GM12891 (cell line): ENCODE measurements around the gene UBE2E3.

Experiments used
- DNase-seq: peaks from one replicate; pipeline ENCODE4 v3.0.0; 2011; ENCODE audit warnings: low spot score; ENCODE audit not compliant: insufficient read length
- FAIRE-seq: peaks from 2 replicates; lab custom pipeline; 2011; peaks lifted over from hg19 to GRCh38; lab: Jason Lieb, UNC
- PAX5 ChIP-seq: IDR thresholded peaks from 2 replicates; pipeline ENCODE4 v1.6.1; 2011; ENCODE audit warnings: low read length, moderate library complexity, mild to moderate bottlenecking; ENCODE audit not compliant: insufficient read depth, severe bottlenecking
- POLR2A ChIP-seq: IDR thresholded peaks from 2 replicates; pipeline ENCODE4 v1.6.1; 2011; ENCODE audit warnings: low read depth, low read length, control low read depth
- POLR2AphosphoS5 ChIP-seq: IDR thresholded peaks from 2 replicates; pipeline ENCODE4 v1.6.1; 2011; ENCODE audit warnings: low read depth, low read length, control low read depth
- POU2F2 ChIP-seq: IDR thresholded peaks from 2 replicates; pipeline ENCODE4 v1.6.1; 2011; ENCODE audit warnings: low read depth, mild to moderate bottlenecking, control low read depth, low read length, moderate library complexity
- SPI1 ChIP-seq: IDR thresholded peaks from 2 replicates; pipeline ENCODE4 v1.6.1; 2011; ENCODE audit warnings: low read depth, low read length, control low read depth
- TAF1 ChIP-seq: IDR thresholded peaks from 2 replicates; pipeline ENCODE4 v1.6.1; 2011; ENCODE audit warnings: low read depth, low read length, control low read depth

UBE2E3 gene

GRCh38 chr2:181052523-181052891 is 72.1 kb downstream of the UBE2E3 start:
- DNase-seq = no peak
- FAIRE-seq = peak; percentile 65
- TF ChIP-seq POLR2AphosphoS5 (no peak), POU2F2 (no peak), PAX5 (no peak), SPI1 (no peak), TAF1 (no peak), POLR2A (no peak)

- no peak for DNase-seq
- no peak for TF ChIP-seq SPI1
- TF ChIP-seq PAX5 = no peak
- TF ChIP-seq POLR2AphosphoS5 = no peak
- TF ChIP-seq POLR2A = no peak
- TF ChIP-seq TAF1 = no peak
- TF ChIP-seq POU2F2 = no peak
- FAIRE-seq = no peak
Observed at GRCh38 chr2:181054256-181054655, 73.9 kb downstream of the UBE2E3 start.

- FAIRE-seq = no peak
Observed at GRCh38 chr2:181054843-181055242, 74.4 kb downstream of the UBE2E3 start.

GRCh38 chr2:181058378-181059269 is 78.2 kb downstream of the UBE2E3 start:
- TF ChIP-seq PAX5 (no peak), TAF1 (no peak), POLR2AphosphoS5 (no peak), SPI1 (no peak), POU2F2 (no peak), POLR2A (no peak)
- FAIRE-seq (peak; percentile 89), DNase-seq (no peak)

More at GRCh38 chr2:181054843-181055242, 74.4 kb downstream of the UBE2E3 start:
- no peak for TF ChIP-seq POLR2AphosphoS5
- no peak for TF ChIP-seq PAX5
- TF ChIP-seq SPI1 = no peak
- no peak for TF ChIP-seq TAF1
- TF ChIP-seq POU2F2 = no peak
- no peak for TF ChIP-seq POLR2A
- DNase-seq = no peak

DNA sequence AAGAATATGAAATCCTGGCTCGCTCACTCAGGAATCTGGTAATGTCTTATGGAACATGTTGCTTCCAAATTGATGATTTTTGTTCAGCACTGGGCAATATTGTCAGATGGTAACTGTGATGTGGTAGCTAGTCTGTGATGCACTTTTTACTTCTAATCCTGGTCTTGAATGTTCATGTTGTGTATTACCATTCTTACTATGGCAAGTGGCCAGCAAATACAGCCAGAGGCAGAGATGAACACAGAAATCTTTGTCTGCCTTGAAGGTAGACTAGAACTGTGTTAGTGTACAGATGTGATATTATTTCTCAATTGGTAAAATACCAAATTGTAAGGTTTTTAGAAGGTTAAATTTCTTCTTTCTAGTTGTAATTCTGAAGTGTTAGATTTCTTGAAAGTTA is 83.3 kb downstream of the UBE2E3 start:
- no peak for TF ChIP-seq POU2F2
- TF ChIP-seq PAX5 = no peak
- TF ChIP-seq SPI1 = no peak
- no peak for TF ChIP-seq TAF1
- TF ChIP-seq POLR2AphosphoS5 = no peak
- no peak for TF ChIP-seq POLR2A
- no peak for DNase-seq
- peak; percentile 20 for FAIRE-seq

DNA sequence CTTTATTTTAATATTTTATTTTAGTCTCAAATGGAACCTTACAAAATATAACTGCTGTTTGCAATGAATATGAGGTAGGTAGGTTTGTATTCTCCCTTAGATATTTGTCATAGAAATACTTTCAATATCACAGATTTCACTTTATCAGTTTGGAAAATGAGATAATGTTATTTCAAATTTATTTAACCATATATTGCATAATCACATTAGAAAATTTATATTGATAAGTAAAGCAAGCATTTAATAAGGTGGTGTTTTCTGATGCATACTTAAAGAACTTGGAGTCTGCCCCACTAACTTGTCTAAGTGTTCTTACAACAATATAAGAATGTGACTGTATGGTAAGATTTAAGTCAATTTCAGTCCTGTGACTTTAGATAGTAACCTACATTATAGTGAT is 85.1 kb downstream of the UBE2E3 start:
- FAIRE-seq (no peak), DNase-seq (no peak)
- TF ChIP-seq POLR2A = no peak

DNA sequence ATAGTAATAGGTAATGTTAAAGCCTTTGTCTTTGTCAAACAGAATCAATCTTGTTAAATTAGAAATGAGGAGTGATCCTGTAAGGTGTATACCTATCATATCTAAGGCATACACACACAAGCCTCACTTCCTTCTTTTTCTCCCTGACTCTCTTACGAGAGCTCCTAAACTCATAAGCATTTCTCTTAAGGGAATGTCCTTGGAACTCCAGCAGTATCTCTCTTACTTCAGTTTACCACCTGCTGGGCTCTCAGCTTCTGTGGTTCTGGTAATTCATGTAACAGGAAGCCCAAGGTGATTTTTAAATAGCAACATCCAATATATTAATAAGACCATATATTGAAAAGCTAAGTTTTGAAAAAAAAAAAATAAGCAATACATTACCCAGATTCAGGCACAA is 85.9 kb downstream of the UBE2E3 start:
- FAIRE-seq (no peak), DNase-seq (no peak)
- TF ChIP-seq POLR2AphosphoS5 (no peak), SPI1 (no peak), TAF1 (no peak), PAX5 (no peak), POU2F2 (no peak), POLR2A (no peak)

DNA sequence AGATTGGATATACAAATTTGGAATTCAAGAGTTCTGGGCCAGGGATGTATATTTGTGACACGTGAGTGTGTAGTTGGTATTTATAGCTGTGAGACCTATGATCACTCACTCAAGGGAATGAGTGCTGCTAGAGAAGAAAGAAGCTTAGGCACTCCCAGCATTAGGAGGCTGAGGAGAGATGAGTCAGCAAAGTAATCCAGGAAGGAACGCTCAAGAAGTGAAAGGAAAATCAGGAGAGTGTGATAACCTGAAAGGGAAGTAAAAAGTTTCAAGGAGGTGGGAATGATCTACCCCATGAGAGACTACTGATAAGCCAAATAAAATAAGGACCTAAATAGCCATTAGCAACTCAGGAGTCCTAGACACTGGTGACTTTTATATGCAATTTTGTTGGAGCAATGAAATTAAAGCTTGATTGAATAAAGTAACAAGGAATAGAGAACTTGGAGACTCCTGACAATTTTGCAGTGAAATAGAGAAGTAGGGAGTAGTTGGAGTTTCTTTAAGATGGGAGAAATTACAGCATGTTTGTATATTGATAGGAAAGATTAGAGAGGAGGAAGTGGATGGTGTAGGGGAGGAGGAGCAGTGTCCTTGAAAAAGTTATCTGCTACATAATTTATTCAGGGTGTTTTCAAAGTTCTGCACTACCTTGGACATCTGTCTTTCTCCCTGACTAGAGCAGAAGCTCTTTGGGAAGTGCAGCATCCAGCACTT is 89.9 kb downstream of the UBE2E3 start:
- DNase-seq (no peak), FAIRE-seq (no peak)
- TF ChIP-seq SPI1 (no peak), PAX5 (no peak), TAF1 (no peak), POU2F2 (no peak), POLR2AphosphoS5 (no peak), POLR2A (no peak)

DNA sequence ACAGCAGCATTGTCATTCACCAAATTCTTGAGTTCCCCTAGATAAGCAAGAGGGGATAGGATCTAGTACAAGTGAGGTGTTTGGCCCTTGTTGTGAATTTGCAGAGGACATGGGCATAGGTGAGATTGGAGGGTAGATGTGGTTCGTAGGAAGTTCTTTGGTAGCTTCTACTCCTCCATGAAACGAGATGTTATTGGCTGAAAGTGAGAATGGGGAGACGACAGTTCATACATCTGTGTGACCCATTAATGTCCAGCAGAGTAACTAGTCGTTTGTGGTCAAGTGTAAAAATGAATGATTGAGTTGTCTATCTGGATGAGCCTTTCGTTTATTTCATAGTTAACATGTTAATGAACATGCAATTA is 90.4 kb downstream of the UBE2E3 start:
- peak; percentile 23 for FAIRE-seq
- no peak for DNase-seq
- no peak for TF ChIP-seq SPI1
- TF ChIP-seq POLR2AphosphoS5 = no peak
- TF ChIP-seq POLR2A = no peak
- no peak for TF ChIP-seq TAF1
- TF ChIP-seq POU2F2 = no peak
- no peak for TF ChIP-seq PAX5
